RPMI7951 (cell line): ENCODE data around the gene FNDC1. TPM values are rescaled to one million over a fixed set of nuclear protein-coding genes. Genes with fewer than 3 reads are reported as not detected.
"Not testable (repeated sequence)": the region's sequence is repeated elsewhere in the genome, so short reads cannot be mapped to it uniquely, and the experiment has no call there.

ENCODE experiments used
- DNase-seq: peaks from one replicate; pipeline ENCODE4 v3.0.0-alpha.2; 2012; ENCODE audit warnings: low read depth
- total RNA-seq: library from RNA; depleted of rRNA; stranded (reverse); fragments of >200 nt; shearing (Covaris generic); gene quantifications from 2 replicates; pipeline ENCODE4 v1.2.3, GENCODE V29; 2014

Gene FNDC1
- total RNA-seq, 1 experiment from 2014 or later: not detected

DNA sequence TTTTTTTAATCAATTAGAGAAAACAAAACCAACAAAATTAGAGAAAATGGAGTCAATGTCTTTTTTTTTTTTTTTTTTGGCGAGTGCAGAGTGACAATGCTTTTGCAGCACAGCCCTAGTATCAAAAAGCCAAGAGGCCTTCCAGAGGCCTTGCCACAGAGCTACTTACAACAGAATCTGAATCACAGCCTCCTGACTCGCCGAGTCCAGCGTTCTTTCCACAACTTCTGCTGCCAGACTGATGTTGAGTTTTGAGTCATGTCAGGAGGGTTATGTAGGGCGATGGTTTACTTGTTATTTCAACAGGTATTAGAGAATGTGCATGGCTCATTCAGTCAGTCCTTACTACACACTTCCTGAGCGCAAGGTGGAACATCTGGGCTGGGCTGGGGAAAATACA, 88.6 kb downstream of the FNDC1 start:
- no peak for DNase-seq

DNA sequence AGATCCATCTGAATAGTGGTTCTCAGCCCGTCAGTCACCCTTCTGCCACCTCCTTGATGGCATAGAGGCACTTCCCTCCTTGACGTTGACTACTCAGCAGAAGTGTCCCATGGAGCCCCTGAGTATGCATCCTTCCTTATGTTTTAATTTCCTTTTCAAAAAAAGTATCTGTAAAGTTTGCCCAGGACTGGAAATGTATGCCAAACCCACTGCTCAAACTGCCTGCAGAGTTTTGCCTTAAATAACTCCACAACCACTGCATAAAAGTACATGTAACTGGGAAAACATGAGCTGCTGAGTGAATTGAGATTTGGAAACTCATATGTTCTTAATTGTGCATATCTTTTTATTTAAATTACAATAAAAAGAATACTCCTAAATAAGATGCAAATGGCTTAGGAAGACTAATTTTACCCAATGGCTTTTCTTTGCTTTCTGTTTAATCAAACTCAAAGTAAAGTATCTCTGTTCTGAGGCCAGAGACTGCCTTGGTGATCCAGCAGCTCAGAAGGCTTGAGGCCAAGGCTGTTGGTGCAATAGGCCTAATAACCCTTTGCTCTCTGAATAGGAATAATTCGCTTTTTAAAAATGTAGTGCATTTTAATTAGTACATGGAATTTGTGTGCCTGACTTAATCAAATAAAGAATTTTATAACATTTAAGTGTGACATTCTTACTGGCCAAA, 90.4 kb downstream of the FNDC1 start:
- no peak for DNase-seq

DNA sequence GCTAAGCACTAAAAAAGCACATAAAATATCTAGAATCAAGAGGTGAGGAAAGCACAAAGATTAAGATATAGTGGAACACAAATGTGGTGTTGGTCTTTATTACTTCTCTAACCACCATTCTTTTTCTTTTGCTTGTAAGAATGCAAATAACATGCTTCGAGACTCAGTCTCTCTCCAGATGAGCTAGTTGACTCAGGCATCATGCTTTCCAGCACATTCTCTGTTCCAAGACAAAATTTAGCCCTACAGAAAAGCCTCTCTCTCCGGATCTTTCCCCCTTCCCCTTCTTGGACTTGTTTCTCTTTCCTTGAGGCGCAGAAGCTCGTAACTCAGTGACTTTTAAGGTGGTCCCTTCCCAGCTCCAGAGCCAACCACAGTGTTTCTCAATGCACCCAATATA, 91.0 kb downstream of the FNDC1 start:
- no peak for DNase-seq

DNA sequence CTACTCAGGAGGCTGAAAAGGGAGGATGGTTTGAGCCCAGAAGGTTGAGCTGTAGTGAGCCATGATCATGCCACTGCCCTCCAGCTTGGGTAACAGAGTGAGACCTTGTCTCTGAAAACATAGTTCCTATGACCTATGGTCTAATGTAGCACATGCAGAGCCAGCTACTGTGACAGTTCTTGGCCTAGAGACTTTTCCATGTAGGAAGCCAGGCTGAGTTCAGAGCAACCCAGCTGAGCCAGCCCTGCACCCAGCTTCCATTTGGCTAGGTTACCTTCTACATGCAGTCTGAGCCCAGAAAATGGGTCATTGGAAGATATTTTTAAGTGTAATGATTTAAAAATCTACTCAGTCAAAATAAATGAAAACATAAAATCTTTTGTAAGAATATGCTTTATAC, 92.8 kb downstream of the FNDC1 start:
- DNase-seq: no peak

DNA sequence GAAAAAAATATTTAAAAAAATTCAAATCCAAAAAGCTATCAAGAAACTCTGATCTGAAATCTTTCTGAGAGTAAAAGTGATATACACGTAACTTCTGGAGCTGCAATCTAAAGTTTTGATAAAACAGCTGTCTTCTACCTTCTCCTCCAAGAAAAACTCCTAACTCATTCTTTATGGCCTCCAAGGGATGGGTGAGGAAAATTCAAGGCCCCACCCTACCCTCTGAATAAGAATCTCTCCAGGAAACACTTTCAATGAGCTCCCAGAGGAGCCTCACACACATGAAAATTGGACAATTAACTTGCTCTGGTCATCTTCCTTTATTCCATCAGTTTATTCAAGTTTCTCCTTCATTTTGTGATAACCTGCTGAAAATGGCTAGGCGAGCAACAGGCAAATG, 93.4 kb downstream of the FNDC1 start:
- no peak for DNase-seq

DNA sequence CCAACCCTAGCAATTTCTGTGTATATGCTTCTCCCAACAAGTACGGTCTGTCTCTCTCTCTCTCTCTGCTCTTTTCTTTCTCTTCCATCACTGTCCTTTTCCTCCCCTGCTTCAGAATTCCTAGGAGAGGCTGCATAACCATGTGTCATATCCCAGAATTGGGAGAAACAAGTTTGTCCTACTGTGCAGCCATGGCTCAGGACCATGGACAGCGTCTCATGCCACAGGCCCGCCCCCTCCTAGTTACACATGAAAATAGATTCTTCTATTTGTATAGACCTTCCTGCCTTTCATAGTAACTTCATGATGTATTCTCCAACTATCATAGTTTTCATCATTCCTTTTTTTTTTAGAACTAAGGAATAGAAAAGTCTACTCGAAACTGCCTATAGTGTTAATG, 98.0 kb downstream of the FNDC1 start:
- peak; percentile 37 for DNase-seq

DNA sequence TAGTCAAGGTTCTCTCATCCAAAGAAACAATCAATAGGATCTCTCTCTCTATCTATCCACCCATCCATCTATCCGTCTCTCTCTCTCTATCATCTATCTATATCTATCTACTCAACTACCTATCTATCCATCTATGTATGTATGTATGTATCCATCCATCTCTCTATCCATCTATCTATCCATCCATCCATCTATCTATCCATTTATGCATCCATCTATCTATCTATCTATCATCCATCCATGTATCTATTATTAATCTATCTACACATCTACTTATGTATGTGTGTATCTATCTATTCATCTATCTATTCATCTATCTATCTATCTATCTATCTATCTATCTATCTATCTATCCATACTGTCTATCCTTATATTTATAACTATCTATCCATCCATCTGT, 99.3 kb downstream of the FNDC1 start:
- DNase-seq: no peak

DNA sequence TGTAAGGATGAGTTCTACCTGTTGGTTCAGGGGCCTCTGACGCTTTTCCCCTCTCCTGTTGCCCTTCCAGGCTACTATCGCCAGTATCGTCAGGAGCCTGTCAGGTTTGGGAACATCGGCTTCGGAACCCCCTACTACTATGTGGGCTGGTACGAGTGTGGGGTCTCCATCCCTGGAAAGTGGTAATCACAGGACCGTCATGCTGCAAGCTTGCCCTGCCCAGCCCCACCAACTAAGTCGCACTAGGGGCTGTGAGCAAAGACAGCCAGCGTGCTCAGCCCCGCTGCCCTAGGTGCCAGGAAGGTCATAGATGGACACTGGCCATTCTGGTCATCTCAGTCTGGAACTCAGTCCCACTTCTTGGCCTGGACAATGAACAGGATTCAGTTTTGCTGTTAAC, 102.1 kb downstream of the FNDC1 start:
- DNase-seq: no peak

DNA sequence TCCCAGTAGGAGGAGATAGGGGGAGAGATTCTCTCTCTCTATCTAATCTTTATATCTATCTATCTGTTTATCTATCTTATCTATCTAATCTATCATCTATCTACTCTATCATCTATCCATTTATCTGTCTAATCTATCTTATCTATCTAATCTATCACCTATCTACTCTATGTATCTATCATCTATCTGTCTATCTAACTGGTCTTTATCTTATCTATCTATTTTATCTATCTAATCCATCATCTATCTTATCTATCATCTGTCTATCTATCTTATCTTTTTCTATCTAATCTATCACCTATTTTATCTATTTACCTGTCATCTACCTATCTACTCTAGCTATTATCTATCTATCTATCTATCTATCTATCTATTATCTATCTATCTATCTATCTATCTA, 109.4 kb downstream of the FNDC1 start:
- DNase-seq: no peak

DNA sequence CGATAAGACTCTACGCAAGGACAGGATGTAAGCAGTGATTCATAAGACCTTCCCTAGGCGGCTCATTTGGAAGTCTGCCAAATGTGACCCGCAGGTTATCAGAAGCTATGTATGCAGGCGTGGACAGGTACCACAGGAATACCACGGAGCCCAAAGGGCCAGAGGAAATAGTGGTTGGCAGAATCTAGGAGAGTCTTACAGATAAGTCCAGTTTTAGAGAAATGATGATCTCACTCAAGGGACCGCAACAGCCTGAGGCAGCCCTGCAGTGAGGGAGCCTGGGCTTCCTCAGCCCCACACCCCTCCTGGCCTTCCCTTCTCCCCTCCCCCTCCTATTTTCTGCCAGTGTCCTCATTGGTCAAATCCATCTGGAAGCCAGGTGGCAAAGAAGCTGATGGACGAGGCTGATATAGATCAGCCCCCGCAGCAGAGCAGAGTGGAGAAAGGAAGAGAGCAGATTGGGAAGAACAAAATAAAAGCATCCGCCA, 110.6 kb downstream of the FNDC1 start:
- peak; percentile 81 for DNase-seq

DNA sequence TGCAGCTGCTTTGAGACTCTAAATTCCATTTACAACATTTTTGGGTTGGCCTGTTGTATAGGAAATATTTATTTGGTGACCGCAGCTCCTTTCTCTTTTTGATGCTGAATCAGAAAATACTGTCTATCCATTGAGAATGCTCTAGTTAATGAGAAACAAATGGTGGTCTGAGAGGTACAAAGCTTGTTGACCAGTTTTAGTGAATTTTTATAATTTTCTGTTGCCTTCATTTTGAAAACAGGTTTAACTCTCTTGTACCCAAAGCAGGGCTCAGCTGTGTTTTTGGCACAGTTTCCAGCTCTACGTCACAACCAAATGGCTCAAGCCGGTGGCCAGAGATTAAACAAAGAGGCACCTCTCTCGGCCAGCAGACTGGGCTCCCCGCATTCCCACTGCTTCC, 113.2 kb downstream of the FNDC1 start:
- DNase-seq: no peak

DNA sequence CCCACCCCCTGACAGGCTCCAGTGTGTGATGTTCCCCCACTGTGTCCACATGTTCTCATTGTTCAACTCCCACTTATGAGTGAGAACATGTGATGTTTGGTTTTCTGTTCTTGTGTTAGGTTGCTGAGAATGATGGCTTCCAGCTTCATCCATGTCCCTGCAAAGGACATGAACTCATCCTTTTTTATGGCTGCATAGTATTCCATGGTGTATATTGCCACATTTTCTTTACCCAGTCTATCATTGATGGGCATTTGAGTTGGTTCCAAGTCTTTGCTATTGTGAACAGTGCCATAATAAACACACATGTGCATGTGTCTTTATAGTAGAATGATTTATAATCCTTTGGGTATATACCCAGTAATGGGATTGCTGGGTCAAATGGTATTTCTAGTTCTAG, 115.5 kb downstream of the FNDC1 start:
- not testable (repeated sequence) for DNase-seq

DNA sequence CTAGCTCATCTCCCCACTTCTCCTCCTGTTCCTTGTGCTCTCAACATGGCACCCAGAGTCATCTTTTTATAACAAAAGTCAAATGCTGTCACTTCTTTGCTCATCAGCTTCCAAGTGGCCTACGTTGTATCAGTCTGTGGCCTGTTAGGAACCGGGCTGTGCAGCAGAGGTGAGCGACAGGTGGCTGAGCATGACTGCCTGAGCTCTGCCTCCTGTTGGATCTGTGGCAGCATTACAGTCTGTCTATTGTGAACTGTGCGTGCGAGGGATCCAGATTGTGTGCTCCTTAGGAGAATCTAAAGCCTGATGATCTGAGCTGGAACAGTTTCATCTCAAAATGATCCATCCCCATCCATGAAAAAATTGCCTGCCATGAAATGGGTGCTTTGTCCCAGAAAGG, 129.6 kb downstream of the FNDC1 start:
- no peak for DNase-seq

DNA sequence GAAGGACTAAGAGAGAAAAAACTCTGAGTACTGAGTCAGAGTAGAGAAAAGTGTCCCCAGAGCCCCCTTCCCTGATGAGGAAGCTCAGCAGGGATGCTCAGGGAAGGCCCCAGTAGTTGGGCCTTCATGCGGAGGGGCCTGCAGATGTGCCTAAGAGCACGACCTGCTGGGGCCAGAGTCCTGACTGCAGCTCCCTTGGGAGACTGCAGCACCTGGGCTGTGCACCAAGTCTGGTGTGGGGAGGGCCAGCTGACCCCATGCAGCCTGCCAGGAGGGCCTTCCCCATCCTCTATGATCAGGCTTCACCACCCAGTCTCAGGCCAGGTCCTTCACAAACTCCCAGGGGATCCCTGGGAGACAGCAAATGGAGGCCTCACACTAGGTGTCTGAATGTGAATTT, 130.4 kb downstream of the FNDC1 start:
- no peak for DNase-seq

DNA sequence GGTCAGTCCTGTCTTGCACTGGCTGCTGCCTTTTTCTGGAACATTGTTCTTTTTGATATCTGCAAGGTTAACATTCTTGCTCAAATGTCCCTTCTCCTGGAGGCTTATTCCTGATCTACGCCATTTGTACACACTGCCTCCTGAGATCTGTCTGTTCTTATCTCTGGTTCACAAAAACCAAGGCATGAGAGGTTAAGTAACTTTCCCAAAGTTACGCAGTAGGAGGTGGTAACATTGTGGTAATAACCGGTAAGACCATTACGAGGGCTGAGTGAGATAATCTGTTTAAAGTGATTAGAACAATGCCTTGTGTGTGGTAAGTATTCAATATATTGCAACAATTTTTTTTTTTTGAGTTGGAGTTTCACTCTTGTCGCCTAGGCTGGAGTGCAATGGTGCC, 132.1 kb downstream of the FNDC1 start:
- DNase-seq: no peak

DNA sequence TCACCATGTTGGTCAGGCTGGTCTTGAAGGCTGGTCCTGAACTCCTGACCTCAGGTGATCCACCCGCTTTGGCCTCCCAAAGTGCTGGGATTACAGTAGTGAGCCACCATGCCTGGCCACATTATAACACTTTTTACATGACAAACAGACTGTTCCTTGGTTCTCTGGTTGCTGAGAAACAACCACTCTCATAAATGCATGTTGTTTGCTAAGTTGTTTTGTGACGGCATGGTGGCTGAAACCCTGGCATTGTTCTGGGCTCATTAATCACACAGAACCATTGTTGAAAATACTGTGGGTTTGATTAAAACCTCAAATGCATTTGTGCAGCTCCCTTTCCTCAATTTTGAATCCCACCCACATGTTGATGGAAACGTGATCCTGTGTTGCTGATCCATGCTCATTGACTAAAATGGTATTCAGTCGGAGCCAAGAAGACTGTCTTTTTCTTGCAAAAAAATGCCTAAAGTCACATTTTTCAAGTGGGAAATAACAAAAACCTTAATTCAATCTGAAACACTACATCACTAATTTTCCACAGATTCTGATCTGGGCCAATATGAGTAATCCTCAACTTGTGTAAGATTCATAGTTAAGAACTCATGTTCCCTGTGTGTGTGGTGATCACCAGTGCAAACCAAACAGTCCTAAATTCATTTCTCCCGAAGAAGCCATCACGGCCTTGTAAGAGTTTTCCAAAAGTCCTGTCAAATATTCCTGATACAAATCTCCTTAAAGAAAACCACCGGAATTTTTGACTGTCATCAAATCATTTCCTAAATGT, 132.8 kb downstream of the FNDC1 start:
- DNase-seq: no peak

DNA sequence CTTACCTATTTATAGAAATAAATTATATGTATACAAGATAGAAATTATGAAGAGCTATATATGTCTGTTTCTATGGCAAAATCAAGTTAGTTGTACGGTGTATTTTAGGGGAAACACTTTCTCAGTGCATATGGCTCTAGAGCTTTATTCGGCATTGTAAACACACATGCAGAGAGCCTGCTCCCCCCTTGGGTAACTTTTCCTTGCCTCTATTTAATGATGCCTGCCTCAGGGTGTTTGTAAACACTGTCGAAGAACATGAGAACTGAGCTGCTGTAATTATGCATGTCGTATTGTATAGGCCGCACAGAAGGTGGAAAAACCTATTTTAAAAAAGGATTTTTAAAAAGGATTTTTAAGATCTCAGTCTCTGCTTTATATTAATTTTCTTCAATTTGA, 133.4 kb downstream of the FNDC1 start:
- DNase-seq: no peak

DNA sequence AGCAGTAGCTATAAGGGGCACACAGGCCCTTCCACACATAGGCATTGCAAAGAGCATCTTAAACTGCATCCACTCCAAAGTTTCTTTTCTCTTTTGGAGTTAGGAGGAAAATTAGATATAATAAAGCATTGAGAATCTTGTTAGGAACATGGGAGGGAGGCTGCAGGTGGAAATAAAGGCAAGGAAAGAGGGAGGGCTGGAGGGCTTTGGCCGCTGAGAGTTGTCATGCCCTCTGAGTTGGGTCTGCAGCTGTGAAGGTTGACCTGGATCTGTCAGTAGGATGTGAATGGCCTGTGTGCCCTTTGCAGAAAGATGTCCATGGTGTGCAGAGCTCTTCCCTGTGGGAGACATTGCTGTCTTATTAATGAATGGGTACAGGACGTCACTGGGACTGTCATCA, 134.0 kb downstream of the FNDC1 start:
- no peak for DNase-seq

DNA sequence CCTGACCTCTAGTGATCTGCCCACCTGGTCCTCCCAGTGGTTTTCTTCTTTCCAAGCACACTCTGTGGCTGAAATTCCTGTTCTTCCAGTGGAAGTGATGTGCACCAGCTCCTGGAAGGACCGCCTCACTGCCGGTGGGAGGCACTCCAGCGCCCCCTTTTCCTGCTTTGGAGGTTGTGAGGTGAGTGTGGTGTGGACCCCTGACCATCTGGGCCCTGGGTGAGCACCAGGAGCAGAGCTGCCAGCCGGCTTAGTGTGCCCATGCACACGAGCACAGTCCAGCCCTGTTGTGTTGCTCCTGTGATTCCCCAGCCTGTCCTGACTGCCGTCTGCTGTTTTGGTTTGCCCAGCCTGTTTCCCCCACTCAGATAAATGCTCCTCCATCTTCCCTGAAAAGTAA, 134.6 kb downstream of the FNDC1 start:
- no peak for DNase-seq

DNA sequence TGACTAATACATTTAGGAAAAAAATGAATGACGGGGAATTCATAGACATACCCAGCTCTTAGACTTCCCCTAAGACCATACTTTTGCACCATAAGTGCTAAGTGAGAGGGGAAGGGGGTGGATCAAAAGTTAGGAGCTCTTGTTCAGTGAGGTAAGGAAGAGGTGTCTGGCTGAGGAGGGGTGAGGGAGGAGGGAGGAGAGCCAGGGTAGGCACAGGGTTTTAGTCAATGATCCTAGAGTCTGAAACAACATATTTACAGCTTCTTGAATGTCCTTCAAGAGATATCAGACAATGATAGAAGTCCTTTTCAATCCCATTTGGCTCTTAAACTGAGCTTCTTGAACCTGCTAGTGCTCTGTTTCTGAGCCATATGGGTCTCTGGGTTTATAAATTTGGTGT, 135.4 kb downstream of the FNDC1 start:
- DNase-seq: no peak

DNA sequence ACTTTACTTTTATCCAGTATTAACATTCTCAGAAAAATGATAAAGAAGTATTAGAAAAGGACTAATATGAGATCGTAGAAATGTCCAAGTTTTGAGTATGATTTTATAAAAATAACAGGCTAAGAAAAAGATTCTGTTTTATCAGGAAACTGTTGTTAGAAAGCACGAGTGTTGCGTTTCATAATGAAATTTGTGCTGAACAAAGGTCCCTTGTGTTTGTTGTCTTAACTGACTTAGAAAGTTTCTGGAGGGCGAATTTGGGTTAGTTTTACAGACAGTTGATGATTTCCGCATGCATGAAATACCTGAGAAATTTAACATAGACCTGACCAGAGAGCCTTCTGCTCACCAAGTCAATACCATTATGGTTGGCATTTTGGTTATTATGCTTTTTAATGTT, 136.0 kb downstream of the FNDC1 start:
- DNase-seq: no peak

DNA sequence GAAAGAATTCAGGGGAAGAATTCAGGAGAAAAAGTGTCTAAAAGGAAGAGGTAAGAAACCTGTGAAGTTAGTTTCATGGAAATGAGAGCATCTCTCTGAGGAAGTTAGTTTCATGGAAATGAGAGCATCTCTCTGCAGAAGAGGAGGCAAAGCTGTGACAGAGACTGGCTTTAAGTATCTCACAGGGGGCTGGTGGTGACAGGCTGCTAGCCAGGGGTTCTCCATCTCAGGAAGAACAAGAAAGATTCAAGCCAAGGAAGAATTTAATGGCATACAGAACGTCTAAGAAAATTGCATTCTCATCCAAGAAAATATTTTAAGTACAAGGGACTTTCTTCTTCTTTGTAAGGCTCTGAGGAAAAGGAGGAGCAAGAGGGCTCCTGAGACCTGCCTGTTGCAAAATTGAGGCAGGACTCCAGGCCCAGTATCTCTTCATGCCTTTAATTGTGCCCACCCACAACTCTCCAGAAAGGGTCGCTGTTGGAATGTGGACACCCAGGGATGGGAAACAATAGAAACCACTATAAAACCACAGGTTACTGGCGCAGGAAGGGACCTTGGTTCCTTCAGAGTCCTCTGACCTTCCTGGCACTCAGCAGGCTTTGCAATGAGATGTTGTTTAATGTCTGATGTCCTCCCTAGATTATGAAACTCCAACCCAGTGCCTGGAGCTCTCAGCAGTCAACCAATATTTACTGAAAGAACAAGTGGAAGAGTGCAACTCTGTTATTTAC, 136.8 kb downstream of the FNDC1 start:
- peak; percentile 17 for DNase-seq
